Cardiac fibroblast (primary cell): ENCODE data around the gene COL4A2.
A peak's percentile ranks its signal among the peaks of the same experiment; 100 is the strongest.

Source experiments
- DNase-seq, 2 donors: peaks; one replicate each; pipeline versions ENCODE4 v3.0.0 to v3.0.0-alpha.2; 2010; ENCODE audit warnings: low read depth in 2 of 2
- H3K4me3 ChIP-seq, 2 donors: replicated peaks in 1 of 2; 1 replicate in 1 of 2; 2 replicates in 1 of 2; pipeline ENCODE4 v1.5.1; 2011; ENCODE audit warnings: low read depth in 2 of 2, low read length in 2 of 2, mild to moderate bottlenecking in 2 of 2, moderate library complexity in 1 of 2
- TF ChIP-seq, protein P1 (sequence below): IDR thresholded peaks from one replicate; pipeline ENCODE4 v1.5.1; 2011; ENCODE audit warnings: low read depth, mild to moderate bottlenecking, low read length, inconsistent platforms

Gene COL4A2

GRCh38 chr13:110359840-110360301 lies 52.8 kb downstream of the COL4A2 start:
- TF ChIP-seq, protein P1, sequence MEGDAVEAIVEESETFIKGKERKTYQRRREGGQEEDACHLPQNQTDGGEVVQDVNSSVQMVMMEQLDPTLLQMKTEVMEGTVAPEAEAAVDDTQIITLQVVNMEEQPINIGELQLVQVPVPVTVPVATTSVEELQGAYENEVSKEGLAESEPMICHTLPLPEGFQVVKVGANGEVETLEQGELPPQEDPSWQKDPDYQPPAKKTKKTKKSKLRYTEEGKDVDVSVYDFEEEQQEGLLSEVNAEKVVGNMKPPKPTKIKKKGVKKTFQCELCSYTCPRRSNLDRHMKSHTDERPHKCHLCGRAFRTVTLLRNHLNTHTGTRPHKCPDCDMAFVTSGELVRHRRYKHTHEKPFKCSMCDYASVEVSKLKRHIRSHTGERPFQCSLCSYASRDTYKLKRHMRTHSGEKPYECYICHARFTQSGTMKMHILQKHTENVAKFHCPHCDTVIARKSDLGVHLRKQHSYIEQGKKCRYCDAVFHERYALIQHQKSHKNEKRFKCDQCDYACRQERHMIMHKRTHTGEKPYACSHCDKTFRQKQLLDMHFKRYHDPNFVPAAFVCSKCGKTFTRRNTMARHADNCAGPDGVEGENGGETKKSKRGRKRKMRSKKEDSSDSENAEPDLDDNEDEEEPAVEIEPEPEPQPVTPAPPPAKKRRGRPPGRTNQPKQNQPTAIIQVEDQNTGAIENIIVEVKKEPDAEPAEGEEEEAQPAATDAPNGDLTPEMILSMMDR: no peak
- DNase-seq: peak; percentile 64 to 89

GRCh38 chr13:110360598-110360997 lies 53.5 kb downstream of the COL4A2 start:
- H3K4me3 ChIP-seq: no peak overlapping the region
- TF ChIP-seq, protein P1: no peak
- no peak for DNase-seq

More at GRCh38 chr13:110359840-110360301, 52.8 kb downstream of the COL4A2 start:
- no peak overlapping the region for H3K4me3 ChIP-seq

- TF ChIP-seq, protein P1: no peak
- H3K4me3 ChIP-seq: no peak overlapping the region
- DNase-seq: peak; percentile 99
Observed at GRCh38 chr13:110361365-110361911, 54.4 kb downstream of the COL4A2 start.

GRCh38 chr13:110363010-110363409 lies 55.9 kb downstream of the COL4A2 start:
- no peak overlapping the region for H3K4me3 ChIP-seq
- TF ChIP-seq, protein P1: peak; percentile 27
- no peak for DNase-seq

DNA sequence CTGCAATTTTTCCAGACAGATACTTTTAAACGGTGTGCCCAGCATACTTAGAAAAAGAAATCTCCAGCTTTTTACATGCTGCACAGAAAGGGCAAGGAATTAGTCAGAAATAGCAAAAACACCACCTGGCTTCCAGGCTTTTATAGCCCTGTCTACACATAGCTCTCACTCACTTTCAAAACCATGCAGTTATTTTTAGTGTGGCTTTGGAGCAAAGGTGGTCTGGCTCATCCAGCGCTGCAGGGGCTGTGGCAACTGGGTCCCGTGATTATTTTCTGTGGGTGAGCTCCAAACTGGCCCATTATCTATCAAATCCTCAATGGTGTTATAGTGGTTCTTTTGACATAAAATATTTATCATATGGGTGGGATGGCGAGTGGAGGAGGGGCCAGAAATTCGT lies 57.0 kb downstream of the COL4A2 start:
- TF ChIP-seq, protein P1: no peak
- no peak for DNase-seq
- H3K4me3 ChIP-seq: no peak overlapping the region

DNA sequence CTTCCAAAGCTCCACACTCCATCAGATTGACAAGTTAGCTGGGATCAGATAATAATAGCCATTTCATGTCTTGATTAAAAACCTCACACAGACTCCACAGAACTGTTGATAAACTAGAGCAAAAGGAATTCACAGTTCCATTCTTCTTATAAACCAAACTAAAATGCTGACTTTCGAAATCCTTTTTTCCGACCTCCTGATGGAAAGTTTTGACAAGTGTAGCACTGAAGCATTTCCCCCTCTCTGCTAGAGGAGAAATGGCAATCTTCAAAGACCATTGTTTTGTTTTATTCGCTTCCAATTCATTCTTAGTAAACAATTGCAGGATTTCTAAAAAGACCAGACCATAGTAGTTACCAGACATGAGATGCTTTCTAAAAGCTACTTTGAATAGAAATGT lies 58.8 kb downstream of the COL4A2 start:
- TF ChIP-seq, protein P1: no peak
- H3K4me3 ChIP-seq: no peak overlapping the region
- no peak for DNase-seq

DNA sequence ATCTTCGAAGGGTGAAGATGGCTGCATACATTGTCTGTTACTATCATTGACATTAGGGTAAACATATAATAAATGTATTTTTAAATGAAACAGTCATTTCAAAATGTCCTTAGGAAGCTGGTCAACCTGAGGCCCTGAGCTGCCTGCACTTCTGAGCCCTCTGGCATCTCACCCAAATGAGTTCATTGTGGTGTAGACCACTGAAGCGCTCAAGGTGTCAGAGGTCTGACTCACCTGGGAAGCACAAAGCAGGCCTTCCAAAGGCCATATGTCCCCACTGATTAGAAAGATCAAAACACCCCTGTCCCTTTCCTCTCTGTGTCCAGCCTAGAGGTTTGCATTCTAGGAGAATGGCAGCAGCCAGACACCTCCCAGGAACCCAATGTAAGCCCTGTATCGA lies 59.6 kb downstream of the COL4A2 start:
- no peak for DNase-seq
- H3K4me3 ChIP-seq: no peak overlapping the region

More for the DNA sequence above, 59.6 kb downstream of the COL4A2 start:
- TF ChIP-seq, protein P1: no peak
